ENCODE data around the gene DDAH2. TPM values are rescaled to one million over a fixed set of nuclear protein-coding genes. Genes with fewer than 3 reads are reported as not detected.

The DDAH2 gene
- total RNA-seq, 1 donor from 2014 or later, result 72.4 TPM

DNA sequence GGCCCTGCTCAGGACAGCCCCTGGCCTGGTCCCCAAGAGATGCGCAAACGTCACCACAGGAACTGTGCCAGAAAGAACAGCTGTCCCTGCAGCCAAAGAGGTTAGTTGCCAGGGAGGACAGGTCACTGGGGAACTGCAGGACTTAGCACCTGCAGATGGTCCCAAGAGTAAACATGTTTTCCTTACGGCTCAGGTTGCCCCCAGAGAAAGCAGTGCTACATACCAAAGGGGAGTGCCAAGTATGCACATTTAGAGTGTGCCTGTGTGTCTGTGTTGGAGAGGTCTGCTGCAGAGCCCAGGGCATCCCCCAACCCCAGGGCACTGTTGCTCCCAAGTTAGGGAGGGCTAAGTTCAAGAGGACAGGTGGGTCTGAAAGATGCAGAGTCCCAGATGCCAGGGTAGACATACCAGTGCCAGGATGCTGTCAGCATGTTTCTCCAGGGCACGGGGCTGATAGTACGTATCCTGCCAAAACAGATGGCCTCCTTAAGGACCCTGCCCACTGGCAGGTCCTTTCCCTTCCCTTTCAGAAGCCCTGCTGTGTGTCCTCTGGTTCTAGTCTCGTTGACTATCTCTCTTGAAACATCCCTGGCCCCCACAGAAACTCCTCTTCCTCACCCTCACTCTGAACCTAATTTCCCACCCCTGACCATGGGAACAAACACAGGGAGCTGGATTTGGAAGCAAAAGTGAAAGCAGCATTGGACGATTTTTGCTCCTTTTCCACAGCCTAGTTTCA, 27.3 kb downstream of the DDAH2 start:
- Histone ChIP-seq H2AFZ (ENCODE audit: low read depth, low read length) (peak overlapping the region; percentile 82), H3K79me2 (ENCODE audit: insufficient read depth, low read length) (peaks cover 38% of the 10 kb centered on the region), H3K36me3 (ENCODE audit: insufficient read depth, low read length) (peaks cover 5% of the 10 kb centered on the region), H3K4me1 (ENCODE audit: insufficient read depth, low read length) (peaks cover 18% of the 10 kb centered on the region), H3K4me2 (ENCODE audit: low read length) (peak overlapping the region; percentile 92), H4K20me1 (ENCODE audit: insufficient read depth, low read length) (peaks cover 34% of the 10 kb centered on the region), H3K27me3 (ENCODE audit: insufficient read depth, low read length) (no peaks in the 10 kb centered on the region), H3K9ac (ENCODE audit: low read length) (peak overlapping the region; percentile 89), H3K27ac (ENCODE audit: low read depth, low read length) (peak overlapping the region; percentile 93), H3K4me3 (ENCODE audit: insufficient read depth, low read depth, low read length) (peak overlapping the region; percentile 89), H3K9me3 (ENCODE audit: insufficient read depth, low read depth, low read length) (no peaks in the 10 kb centered on the region)
- no peaks in the 10 kb centered on the region for H3K9me3 Mint-ChIP-seq (ENCODE audit: unreplicated experiment)
- TF ChIP-seq, protein P1, sequence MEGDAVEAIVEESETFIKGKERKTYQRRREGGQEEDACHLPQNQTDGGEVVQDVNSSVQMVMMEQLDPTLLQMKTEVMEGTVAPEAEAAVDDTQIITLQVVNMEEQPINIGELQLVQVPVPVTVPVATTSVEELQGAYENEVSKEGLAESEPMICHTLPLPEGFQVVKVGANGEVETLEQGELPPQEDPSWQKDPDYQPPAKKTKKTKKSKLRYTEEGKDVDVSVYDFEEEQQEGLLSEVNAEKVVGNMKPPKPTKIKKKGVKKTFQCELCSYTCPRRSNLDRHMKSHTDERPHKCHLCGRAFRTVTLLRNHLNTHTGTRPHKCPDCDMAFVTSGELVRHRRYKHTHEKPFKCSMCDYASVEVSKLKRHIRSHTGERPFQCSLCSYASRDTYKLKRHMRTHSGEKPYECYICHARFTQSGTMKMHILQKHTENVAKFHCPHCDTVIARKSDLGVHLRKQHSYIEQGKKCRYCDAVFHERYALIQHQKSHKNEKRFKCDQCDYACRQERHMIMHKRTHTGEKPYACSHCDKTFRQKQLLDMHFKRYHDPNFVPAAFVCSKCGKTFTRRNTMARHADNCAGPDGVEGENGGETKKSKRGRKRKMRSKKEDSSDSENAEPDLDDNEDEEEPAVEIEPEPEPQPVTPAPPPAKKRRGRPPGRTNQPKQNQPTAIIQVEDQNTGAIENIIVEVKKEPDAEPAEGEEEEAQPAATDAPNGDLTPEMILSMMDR (IDR thresholded peaks at IDR 0.05; ENCODE audit: insufficient read depth, low read depth, low read length), result no peak
- TF ChIP-seq EZH2 (IDR thresholded peaks at IDR 0.05; ENCODE audit: insufficient read depth, low read length), result no peak
- peaks cover 4% of the 10 kb centered on the region for H3K36me3 Mint-ChIP-seq (ENCODE audit: low read depth, unreplicated experiment)
- H3K27me3 Mint-ChIP-seq (ENCODE audit: low read depth, unreplicated experiment), result peaks cover 1% of the 10 kb centered on the region
- H3K27ac Mint-ChIP-seq (ENCODE audit: unreplicated experiment), result peak overlapping the region; percentile 92
- peaks cover 17% of the 10 kb centered on the region for H3K4me1 Mint-ChIP-seq (ENCODE audit: low read depth, unreplicated experiment)
- DNase-seq (ENCODE audit: low read depth) (no peak), FAIRE-seq (no peak)
- H3K4me3 Mint-ChIP-seq (ENCODE audit: unreplicated experiment), result peak overlapping the region; percentile 99

DNA sequence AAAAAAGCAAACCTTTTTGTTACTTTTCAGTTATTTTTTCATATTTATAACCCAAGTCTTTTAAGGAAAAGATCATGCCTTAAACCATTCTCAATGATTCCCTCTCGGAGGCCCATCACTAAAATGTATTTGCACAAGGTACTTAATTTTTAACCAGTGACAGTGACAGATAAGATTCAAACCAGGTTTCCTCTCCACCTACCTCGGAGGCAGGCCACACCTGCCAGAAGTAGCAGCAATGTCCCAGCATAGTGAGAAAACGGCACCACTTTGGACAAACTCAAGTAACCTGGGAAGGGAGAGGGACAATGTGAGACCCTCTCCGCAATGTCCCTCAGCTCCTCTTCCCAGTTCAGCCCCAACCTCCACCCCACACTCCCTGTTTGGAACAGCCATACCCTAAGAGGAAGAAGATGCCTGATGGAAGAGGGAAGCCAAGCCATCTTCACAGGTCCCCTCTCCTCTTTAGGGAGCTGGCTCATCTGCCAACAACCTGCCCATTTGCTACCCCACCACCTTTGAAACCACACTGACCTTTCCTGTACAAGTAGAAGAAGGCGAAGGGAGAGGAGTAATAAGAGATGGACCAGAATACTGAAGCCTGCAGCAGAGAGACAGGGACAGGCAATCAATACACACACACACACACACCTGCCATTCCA, 28.2 kb downstream of the DDAH2 start:
- Histone ChIP-seq H3K9ac (ENCODE audit: low read length) (peak overlapping the region; percentile 89), H4K20me1 (ENCODE audit: insufficient read depth, low read length) (peaks cover 37% of the 10 kb centered on the region), H3K36me3 (ENCODE audit: insufficient read depth, low read length) (peaks cover 8% of the 10 kb centered on the region), H3K4me2 (ENCODE audit: low read length) (peak overlapping the region; percentile 92), H3K9me3 (ENCODE audit: insufficient read depth, low read depth, low read length) (no peaks in the 10 kb centered on the region), H2AFZ (ENCODE audit: low read depth, low read length) (no peak overlapping the region), H3K79me2 (ENCODE audit: insufficient read depth, low read length) (peaks cover 38% of the 10 kb centered on the region), H3K27me3 (ENCODE audit: insufficient read depth, low read length) (no peaks in the 10 kb centered on the region), H3K4me3 (ENCODE audit: insufficient read depth, low read depth, low read length) (no peak overlapping the region), H3K27ac (ENCODE audit: low read depth, low read length) (no peak overlapping the region), H3K4me1 (ENCODE audit: insufficient read depth, low read length) (peaks cover 18% of the 10 kb centered on the region)
- Mint-ChIP-seq H3K4me3 (ENCODE audit: unreplicated experiment) (peak overlapping the region; percentile 99), H3K4me1 (ENCODE audit: low read depth, unreplicated experiment) (peaks cover 17% of the 10 kb centered on the region), H3K27ac (ENCODE audit: unreplicated experiment) (peak overlapping the region; percentile 41), H3K27me3 (ENCODE audit: low read depth, unreplicated experiment) (no peaks in the 10 kb centered on the region), H3K36me3 (ENCODE audit: low read depth, unreplicated experiment) (peaks cover 4% of the 10 kb centered on the region), H3K9me3 (ENCODE audit: unreplicated experiment) (no peaks in the 10 kb centered on the region)
- DNase-seq (ENCODE audit: low read depth) (no peak), FAIRE-seq (no peak)
- no peak for TF ChIP-seq EZH2 (IDR thresholded peaks at IDR 0.05; ENCODE audit: insufficient read depth, low read length)
- TF ChIP-seq, protein P1 (IDR thresholded peaks at IDR 0.05; ENCODE audit: insufficient read depth, low read depth, low read length), result no peak
